C4-2B (cell line): ENCODE measurements around the gene ETV4.

Source experiments
- H3K27ac ChIP-seq: fragments of 450-650 bp; 2 replicates; pipeline ENCODE4 v1.5.1; 2017
- CTCF ChIP-seq: fragments of 450-650 bp; conservative IDR thresholded peaks from 2 replicates; pipeline ENCODE4 v1.5.1; 2017; ENCODE audit warnings: mild to moderate bottlenecking
- ZFX ChIP-seq: fragments of 450-650 bp; IDR thresholded peaks from 2 replicates; pipeline ENCODE4 v1.6.1; 2017

Gene ETV4

GRCh38 chr17:43483674-43484551 is 62.2 kb downstream of the ETV4 start, which contains the start of gene DHX8:
TSS of gene DHX8 (plus strand) at chr17:43483975. CDS start at chr17:43484038, 63 bp downstream.
- H3K27ac ChIP-seq = peak within 1 kb of the TSS; percentile 84
- peak; percentile 100 for TF ChIP-seq CTCF
- no peak for TF ChIP-seq ZFX

- no peak for TF ChIP-seq ZFX
- no peak for TF ChIP-seq CTCF
- peak overlapping the region; percentile 84 for H3K27ac ChIP-seq
Observed at GRCh38 chr17:43482103-43483012, 63.8 kb downstream of the ETV4 start.

GRCh38 chr17:43479948-43480347 is 66.2 kb downstream of the ETV4 start:
- TF ChIP-seq CTCF = no peak
- TF ChIP-seq ZFX = no peak
- H3K27ac ChIP-seq = no peak overlapping the region
